Ascending aorta (tissue), 2 donors: Measurements from ENCODE around the gene DIO3. TPM values are rescaled to one million over a fixed set of nuclear protein-coding genes. Genes with fewer than 3 reads are reported as not detected.

Source experiments
- DNase-seq, 2 donors: peaks; one replicate each; pipeline ENCODE4 v3.0.0-alpha.2; 2019; ENCODE audit warnings: low spot score in 2 of 2
- H3K27ac ChIP-seq, 2 donors: fragments of 200-600 bp; sonication (generic); one replicate each; pipeline ENCODE4 v1.5.1; 2016 to 2017; ENCODE audit warnings: mild to moderate bottlenecking in 1 of 2
- H3K27me3 ChIP-seq: fragments of 200-600 bp; sonication (generic); one replicate; pipeline ENCODE4 v1.5.1; 2017
- H3K36me3 ChIP-seq, 2 donors: fragments of 200-600 bp; sonication (generic); one replicate each; pipeline ENCODE4 v1.5.1; 2016
- H3K4me1 ChIP-seq, 2 donors: fragments of 200-600 bp; sonication (generic); one replicate each; pipeline ENCODE4 v1.5.1; 2016 to 2017; ENCODE audit warnings: mild to moderate bottlenecking in 1 of 2
- H3K4me3 ChIP-seq, 2 donors: fragments of 200-600 bp; sonication (generic); one replicate each; pipeline ENCODE4 v1.5.1; 2016 to 2017; ENCODE audit warnings: mild to moderate bottlenecking in 1 of 2
- H3K9me3 ChIP-seq, 2 donors: fragments of 200-600 bp; sonication (generic); one replicate each; pipeline ENCODE4 v1.5.1; 2016
- CTCF ChIP-seq, 3 experiments: fragments of 200-600 bp in 2 of 3; fragments of 450-650 bp in 1 of 3; sonication (generic) in 2 of 3; IDR thresholded peaks; one replicate each; pipeline ENCODE4 v1.5.1; 2016 to 2019; ENCODE audit warnings: antibody characterized with exemption in 3 of 3, mild to moderate bottlenecking in 1 of 3, moderate library complexity in 1 of 3
- intact Hi-C: fragments of 100-400 bp; cut with DNase I; formaldehyde crosslinking; loops from one replicate; pipeline ENCODE4 v1.15.1; 2023
- total RNA-seq: library from RNA; depleted of rRNA; stranded (reverse); fragments of >200 nt; gene quantifications from one replicate; pipeline ENCODE4 v1.1.0, GENCODE V29; 2016

DIO3 gene
- total RNA-seq, 1 donor from 2014 or later, result not detected

- intact Hi-C loops, result no loop called here
- Histone ChIP-seq H3K4me1 (peaks cover 0 to 2% of the 10 kb centered on the region in 2 donors), H3K9me3 (peaks cover 0 to 2% of the 10 kb centered on the region in 2 donors), H3K27me3 (no peaks in the 10 kb centered on the region), H3K27ac (no peak overlapping the region), H3K4me3 (no peak overlapping the region), H3K36me3 (no peaks in the 10 kb centered on the region)
- no peak for TF ChIP-seq CTCF (IDR thresholded peaks at IDR 0.05)
- DNase-seq, result no peak
These were observed 42.5 kb upstream of the DIO3 start for GRCh38 chr14:101518611-101519473.

GRCh38 chr14:101520621-101521472 is 40.4 kb upstream of the DIO3 start:
- H3K4me3 ChIP-seq, result no peak overlapping the region
- peaks cover 0 to 2% of the 10 kb centered on the region in 2 donors for H3K4me1 ChIP-seq
- H3K27ac ChIP-seq, result peak overlapping the region; percentile 45 to 62
- H3K27me3 ChIP-seq, result no peaks in the 10 kb centered on the region
- no peaks in the 10 kb centered on the region for H3K36me3 ChIP-seq
- DNase-seq, result peak in 1 of 2 donors; percentile 74
- no peak for TF ChIP-seq CTCF (IDR thresholded peaks at IDR 0.05)
- intact Hi-C loops, result loop anchor here (2.0 kb wide), 1 partner anchor 40 kb away; no protein-coding TSS in a partner anchor
- H3K9me3 ChIP-seq, result peaks cover 0 to under 1% of the 10 kb centered on the region in 2 donors

- no peak overlapping the region for H3K4me3 ChIP-seq
- H3K36me3 ChIP-seq, result no peaks in the 10 kb centered on the region
- peak overlapping the region; percentile 45 to 62 for H3K27ac ChIP-seq
- intact Hi-C loops, result loop anchor here (2.0 kb wide), 1 partner anchor 41 kb away; no protein-coding TSS in a partner anchor
- peaks cover 0 to 2% of the 10 kb centered on the region in 2 donors for H3K4me1 ChIP-seq
- no peaks in the 10 kb centered on the region for H3K9me3 ChIP-seq
- DNase-seq, result no peak
- H3K27me3 ChIP-seq, result no peaks in the 10 kb centered on the region
- no peak for TF ChIP-seq CTCF (IDR thresholded peaks at IDR 0.05)
These were observed 39.8 kb upstream of the DIO3 start for GRCh38 chr14:101521473-101521915.

GRCh38 chr14:101521978-101522377 is 39.3 kb upstream of the DIO3 start:
- peaks cover 0 to 2% of the 10 kb centered on the region in 2 donors for H3K4me1 ChIP-seq
- intact Hi-C loops, result loop anchor here (2.0 kb wide), 1 partner anchor 41 kb away; no protein-coding TSS in a partner anchor
- H3K36me3 ChIP-seq, result no peaks in the 10 kb centered on the region
- DNase-seq, result no peak
- no peak for TF ChIP-seq CTCF (IDR thresholded peaks at IDR 0.05)
- no peaks in the 10 kb centered on the region for H3K27me3 ChIP-seq
- peak overlapping the region; percentile 45 to 62 for H3K27ac ChIP-seq
- no peaks in the 10 kb centered on the region for H3K9me3 ChIP-seq
- no peak overlapping the region for H3K4me3 ChIP-seq

- Histone ChIP-seq H3K27me3 (no peaks in the 10 kb centered on the region), H3K4me1 (no peaks in the 10 kb centered on the region), H3K9me3 (no peaks in the 10 kb centered on the region), H3K4me3 (no peak overlapping the region), H3K27ac (no peak overlapping the region), H3K36me3 (no peaks in the 10 kb centered on the region)
- intact Hi-C loops, result no loop called here
- no peak for DNase-seq
- TF ChIP-seq CTCF (IDR thresholded peaks at IDR 0.05), result no peak
These were observed 35.4 kb upstream of the DIO3 start for GRCh38 chr14:101525640-101526527.
